HG02588 (cell line): ENCODE results near the gene CD81.
"Not testable (repeated sequence)": the region's sequence is repeated elsewhere in the genome, so short reads cannot be mapped to it uniquely, and the experiment has no call there.

Experiments
- ATAC-seq: cut with Tn5 transposase; IDR thresholded peaks from one replicate; pipeline ENCODE4 v1.9.1; 2021; ENCODE audit warnings: mild to moderate bottlenecking, moderate library complexity; ENCODE audit not compliant: unreplicated experiment

CD81 gene

GRCh38 chr11:2355000-2355644 is 22.0 kb upstream of the CD81 start:
- no peak for ATAC-seq

GRCh38 chr11:2357246-2357645 is 19.9 kb upstream of the CD81 start:
- ATAC-seq = no peak

- not testable (repeated sequence) for ATAC-seq
Observed at GRCh38 chr11:2357651-2358050, 19.5 kb upstream of the CD81 start.

GRCh38 chr11:2358754-2359442 is 18.2 kb upstream of the CD81 start:
- no peak for ATAC-seq

GRCh38 chr11:2359557-2359956 is 17.6 kb upstream of the CD81 start:
- no peak for ATAC-seq

- no peak for ATAC-seq
Observed at GRCh38 chr11:2360081-2360642, 16.9 kb upstream of the CD81 start.

GRCh38 chr11:2361565-2361964 is 15.5 kb upstream of the CD81 start:
- no peak for ATAC-seq

- no peak for ATAC-seq
Observed at GRCh38 chr11:2362414-2362813, 14.7 kb upstream of the CD81 start.

- ATAC-seq = no peak
Observed at GRCh38 chr11:2363130-2363529, 14.0 kb upstream of the CD81 start.

GRCh38 chr11:2363577-2364370 is 13.3 kb upstream of the CD81 start:
- no peak for ATAC-seq

- ATAC-seq = not testable (repeated sequence)
Observed at GRCh38 chr11:2364386-2364785, 12.7 kb upstream of the CD81 start.

GRCh38 chr11:2365571-2366210 is 11.4 kb upstream of the CD81 start:
- ATAC-seq = no peak

- no peak for ATAC-seq
Observed at GRCh38 chr11:2366276-2366675, 10.8 kb upstream of the CD81 start.

GRCh38 chr11:2366733-2367132 is 10.4 kb upstream of the CD81 start:
- no peak for ATAC-seq

- no peak for ATAC-seq
Observed at GRCh38 chr11:2367266-2368160, 9.6 kb upstream of the CD81 start.

- no peak for ATAC-seq
Observed at GRCh38 chr11:2368178-2368850, 8.8 kb upstream of the CD81 start.

GRCh38 chr11:2368851-2369180 is 8.3 kb upstream of the CD81 start:
- ATAC-seq = no peak

- ATAC-seq = no peak
Observed at GRCh38 chr11:2369320-2369719, 7.8 kb upstream of the CD81 start.

GRCh38 chr11:2369896-2370295 is 7.2 kb upstream of the CD81 start:
- no peak for ATAC-seq
